IPS DF 6.9 (cell line): Measurements from ENCODE around the gene GRID2IP.
"Not testable (repeated sequence)": the region's sequence is repeated elsewhere in the genome, so short reads cannot be mapped to it uniquely, and the experiment has no call there.

Source experiments
- DNase-seq: peaks from one replicate; pipeline ENCODE4 v3.0.0-alpha.2; 2013; ENCODE audit warnings: low read depth, low spot score
- H3K27ac ChIP-seq: one replicate; pipeline ENCODE4 v1.5.1; 2013; ENCODE audit warnings: low read length, control low read depth
- H3K27me3 ChIP-seq: 2 replicates; pipeline ENCODE4 v1.6.1; 2013; ENCODE audit warnings: mild to moderate bottlenecking, low read length; ENCODE audit not compliant: control insufficient read depth, insufficient read depth
- H3K36me3 ChIP-seq: 2 replicates; pipeline ENCODE4 v1.6.1; 2013; ENCODE audit warnings: low read length; ENCODE audit not compliant: control insufficient read depth, insufficient read depth
- H3K4me1 ChIP-seq: 2 replicates; pipeline ENCODE4 v1.6.1; 2013; ENCODE audit warnings: low read length; ENCODE audit not compliant: control insufficient read depth, insufficient read depth
- H3K4me3 ChIP-seq: 2 replicates; pipeline ENCODE4 v1.5.1; 2013; ENCODE audit warnings: mild to moderate bottlenecking, low read length
- H3K9me3 ChIP-seq: 2 replicates; pipeline ENCODE4 v1.6.1; 2013; ENCODE audit warnings: low read length, inconsistent platforms; ENCODE audit not compliant: control insufficient read depth, insufficient read depth
- WGBS: extraction: QIAGEN DNeasy Blood & Tissue Kit; methylation state at CpG from one replicate; pipeline ENCODE4 v1.1.7; 2013; ENCODE audit warnings: mixed read lengths, missing lambda C conversion rate; ENCODE audit not compliant: insufficient read length, insufficient coverage; 5-methylcytosine and 5-hydroxymethylcytosine counted together

GRID2IP gene

DNA sequence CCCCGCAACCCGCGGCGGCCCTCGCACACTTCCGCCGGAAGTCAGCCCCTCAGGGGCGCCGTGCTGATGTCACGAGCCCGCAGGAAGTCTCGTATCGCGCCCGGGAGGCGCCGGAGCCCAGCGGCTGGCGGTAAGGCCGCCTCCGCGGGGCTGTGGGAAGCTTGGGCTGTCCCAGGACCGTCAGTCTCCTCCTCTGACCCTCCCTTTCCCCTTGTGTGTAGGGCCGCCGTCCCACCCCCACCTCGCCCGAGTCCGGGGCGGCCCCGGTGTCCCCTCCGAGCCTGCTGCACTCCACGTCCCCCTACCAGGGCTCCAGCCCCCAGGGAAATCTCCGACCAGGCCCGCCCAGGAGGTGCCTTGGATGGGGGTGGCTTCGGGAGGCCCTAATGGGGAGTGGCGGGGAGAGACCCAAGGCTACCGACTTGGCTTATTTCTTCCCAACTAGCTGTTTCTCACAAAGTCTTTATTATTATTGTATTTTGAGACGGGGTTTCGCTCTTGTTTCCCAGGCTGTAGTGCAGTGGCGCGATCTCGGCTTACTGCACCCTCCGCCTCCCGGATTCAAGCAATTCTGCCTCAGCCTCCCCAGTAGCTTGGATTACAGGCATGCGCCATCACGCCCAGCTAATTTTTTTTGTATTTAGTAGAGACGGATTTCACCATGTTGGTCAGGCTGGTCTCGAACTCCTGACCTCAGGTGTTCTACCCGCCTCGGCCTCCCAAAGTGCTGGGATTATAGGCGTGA is 26.3 kb upstream of the GRID2IP start, which contains the start of gene ZDHHC4:
ZDHHC4 (plus strand) TSS at position 86 of the 745 bp plus-strand sequence. CDS start 3,108 bp downstream, outside the sequence.
- DNase-seq: no peak
- no peaks in the 10 kb centered on the region for H3K4me1 ChIP-seq
- H3K27me3 ChIP-seq: no peaks in the 10 kb centered on the region
- peaks cover 11% of the 10 kb centered on the region; the same call in 1 of the 2 replicates for H3K36me3 ChIP-seq
- no CpG with 5 or more reads among the region's 51 CpGs for WGBS
- no peak within 1 kb of the TSS for H3K27ac ChIP-seq
- H3K4me3 ChIP-seq: peak within 1 kb of the TSS; percentile 64; the same call in 1 of the 2 replicates
- no peaks in the 10 kb centered on the region for H3K9me3 ChIP-seq

DNA sequence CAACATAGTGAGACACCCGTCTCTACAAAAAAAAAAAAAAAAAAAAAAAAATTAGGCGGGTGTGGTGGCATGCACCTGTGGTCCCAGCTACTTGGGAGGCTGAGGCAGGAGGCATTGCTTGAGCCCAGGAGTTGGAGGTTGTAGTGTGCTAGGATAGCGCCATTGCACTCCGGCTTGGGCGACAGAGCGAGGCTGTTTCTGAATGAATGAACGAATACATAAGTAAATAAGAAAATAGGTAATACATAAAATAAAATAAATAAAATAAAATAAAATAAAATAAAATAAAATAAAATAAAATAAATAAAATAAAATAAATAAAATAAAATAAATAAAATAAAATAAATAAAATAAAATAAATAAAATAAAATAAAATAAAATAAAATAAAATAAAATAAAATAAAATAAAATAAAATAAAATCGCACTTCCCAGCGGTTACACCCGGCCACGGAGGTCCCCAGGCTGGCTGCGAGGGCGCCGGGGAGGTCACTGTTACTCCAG is 25.7 kb upstream of the GRID2IP start:
- not testable (repeated sequence) for H3K27ac ChIP-seq, H3K4me1 ChIP-seq

DNA sequence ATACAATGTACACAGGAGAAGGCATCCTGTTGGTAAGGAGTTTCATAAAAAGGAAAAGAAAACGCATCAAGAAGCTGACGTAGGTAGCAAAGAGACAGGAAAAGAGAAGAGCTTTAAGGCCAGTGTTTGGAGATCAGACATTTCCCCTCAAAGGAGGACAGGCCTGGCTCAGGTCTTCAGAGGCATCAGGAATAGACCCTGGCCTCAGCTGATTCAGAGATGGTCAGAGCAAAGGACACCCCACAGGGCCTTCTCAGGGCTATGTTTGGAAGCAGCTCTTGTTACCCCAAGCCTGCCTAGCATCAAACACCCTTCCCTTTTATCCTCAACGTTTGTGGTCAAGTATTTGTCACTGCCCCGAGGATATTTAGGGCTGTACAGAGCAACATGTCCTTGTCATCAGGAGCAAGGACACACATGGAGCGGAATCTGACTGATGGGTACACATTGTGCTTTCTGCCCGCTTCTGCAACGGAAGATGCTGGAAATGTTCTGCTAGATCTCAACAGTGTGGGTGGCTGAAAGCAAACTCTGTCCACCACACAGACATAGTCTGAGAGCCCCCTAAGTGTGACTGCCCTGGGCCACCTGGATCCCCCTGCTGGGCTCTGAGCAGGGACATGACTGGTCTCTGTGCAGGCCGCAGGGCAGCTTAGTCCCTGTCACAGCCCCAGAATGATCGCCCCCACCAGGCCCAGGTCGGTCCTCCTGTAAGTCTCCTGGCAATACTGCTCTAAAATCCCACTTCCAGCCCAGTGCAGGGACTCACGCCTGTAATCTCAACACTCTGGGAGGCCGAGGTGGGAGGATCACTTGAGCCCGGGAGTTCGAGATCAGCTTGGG is 25.0 kb upstream of the GRID2IP start:
- H3K36me3 ChIP-seq: peaks cover 6% of the 10 kb centered on the region; the same call in 1 of the 2 replicates
- H3K4me1 ChIP-seq: no peaks in the 10 kb centered on the region
- H3K27ac ChIP-seq: no peak overlapping the region
- H3K9me3 ChIP-seq: no peaks in the 10 kb centered on the region
- WGBS: no CpG with 5 or more reads among the region's 14 CpGs
- H3K4me3 ChIP-seq: no peak overlapping the region
- DNase-seq: no peak
- H3K27me3 ChIP-seq: no peaks in the 10 kb centered on the region

More for the DNA sequence above, 25.7 kb upstream of the GRID2IP start:
- H3K36me3 ChIP-seq, H3K9me3 ChIP-seq, DNase-seq, H3K27me3 ChIP-seq: not testable (repeated sequence)
- no CpG with 5 or more reads among the region's 14 CpGs for WGBS
- peak overlapping the region; percentile 64; the same call in 1 of the 2 replicates for H3K4me3 ChIP-seq

DNA sequence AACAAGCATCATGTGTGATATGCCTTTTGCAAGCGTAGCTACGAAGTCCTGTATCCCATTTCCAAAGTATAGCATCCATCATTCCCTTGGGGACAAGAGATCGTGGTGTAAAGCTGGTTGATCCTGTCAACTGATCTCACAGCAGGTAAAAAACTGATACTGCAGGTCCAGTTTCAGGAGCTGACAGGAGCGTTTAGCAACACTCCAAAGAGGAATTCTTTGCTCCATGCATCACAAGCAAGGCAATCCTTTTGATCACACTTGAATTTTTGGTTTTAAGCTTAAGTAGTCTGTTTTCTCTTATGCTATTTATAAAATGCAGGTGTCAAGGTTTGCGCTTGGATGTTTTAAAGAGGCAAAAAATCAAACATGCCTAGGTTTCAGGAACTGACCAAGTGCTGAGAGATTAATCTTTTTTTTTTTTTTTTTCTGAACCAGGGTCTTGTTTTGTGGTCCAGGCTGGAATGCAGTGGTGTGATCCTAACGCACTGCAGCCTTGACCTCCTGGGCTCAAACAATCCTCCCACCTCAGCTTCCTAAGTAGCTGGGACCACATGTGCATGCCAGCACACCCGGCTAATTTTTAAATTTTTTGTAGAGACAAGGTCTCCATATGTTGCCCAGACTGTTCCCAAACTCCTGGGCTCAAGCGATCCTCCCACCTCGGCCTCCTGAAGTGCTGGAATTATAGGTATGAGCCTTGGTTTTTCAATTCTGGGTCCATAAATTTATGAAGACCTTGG is 24.2 kb upstream of the GRID2IP start:
- H3K4me3 ChIP-seq: no peak overlapping the region
- DNase-seq: no peak
- H3K27me3 ChIP-seq: no peaks in the 10 kb centered on the region
- no CpG with 5 or more reads among the region's 9 CpGs for WGBS
- no peaks in the 10 kb centered on the region for H3K9me3 ChIP-seq
- H3K4me1 ChIP-seq: no peaks in the 10 kb centered on the region
- no peak overlapping the region for H3K27ac ChIP-seq
- H3K36me3 ChIP-seq: 0 out of 2 replicates have a peak, but pooled peaks cover 2% of the 10 kb centered on the region

DNA sequence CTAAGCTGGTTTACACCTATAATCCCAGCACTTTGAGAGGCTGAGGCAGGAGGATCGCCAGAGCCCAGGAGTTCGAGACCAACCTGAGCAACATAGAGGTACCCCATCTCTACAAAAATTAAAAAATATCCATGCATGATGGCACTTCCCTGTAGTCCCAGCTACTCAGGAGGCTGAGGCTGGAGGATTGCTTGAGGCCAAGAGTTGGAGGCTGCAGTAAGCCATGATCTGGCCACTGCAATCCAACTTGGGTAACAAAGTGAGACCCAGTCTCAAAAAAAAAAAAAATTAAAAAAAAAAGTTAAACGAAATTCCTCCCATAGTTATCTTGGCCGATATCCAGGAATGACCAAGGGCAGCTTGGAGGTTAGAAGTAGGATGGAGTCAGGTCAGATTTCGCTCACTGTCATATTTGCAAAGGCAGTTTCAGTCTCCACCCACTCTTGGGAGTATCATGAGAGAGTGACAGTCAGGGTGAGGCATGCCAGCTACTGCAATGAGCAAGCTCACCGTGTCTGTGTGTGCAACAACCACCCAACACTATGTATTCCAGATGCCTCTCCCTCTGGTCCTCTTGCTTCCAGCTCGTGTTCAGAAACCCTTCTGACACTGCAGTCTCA is 20.0 kb upstream of the GRID2IP start:
- Histone ChIP-seq H3K36me3 (no peaks in the 10 kb centered on the region), H3K4me1 (no peaks in the 10 kb centered on the region), H3K27ac (no peak overlapping the region), H3K9me3 (no peaks in the 10 kb centered on the region), H3K27me3 (no peaks in the 10 kb centered on the region), H3K4me3 (no peak overlapping the region)
- DNase-seq: no peak
- no CpG with 5 or more reads among the region's 7 CpGs for WGBS

DNA sequence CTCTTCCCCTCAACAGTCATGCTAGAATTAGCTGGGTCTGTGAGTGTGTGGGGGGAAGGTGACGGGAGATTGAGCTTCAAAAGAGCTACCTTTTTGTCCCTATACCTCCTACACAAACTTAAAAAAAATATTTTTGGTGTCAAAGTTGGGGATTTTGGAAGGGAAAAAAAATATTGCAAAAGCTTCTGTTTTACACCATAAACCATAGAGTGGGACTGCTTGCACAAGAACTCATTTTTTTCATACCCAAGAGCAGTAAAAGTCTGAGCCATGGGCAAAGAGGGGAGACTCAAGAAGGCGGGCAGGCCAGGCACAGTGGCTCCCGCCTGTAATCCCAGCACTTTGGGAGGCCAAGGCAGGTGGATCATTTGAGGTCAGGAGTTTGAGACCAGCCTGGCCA is 16.6 kb upstream of the GRID2IP start:
- Histone ChIP-seq H3K4me1 (no peaks in the 10 kb centered on the region), H3K27me3 (no peaks in the 10 kb centered on the region), H3K36me3 (no peaks in the 10 kb centered on the region), H3K27ac (no peak overlapping the region), H3K4me3 (no peak overlapping the region), H3K9me3 (no peaks in the 10 kb centered on the region)
- no CpG with 5 or more reads among the region's 3 CpGs for WGBS
- no peak for DNase-seq

DNA sequence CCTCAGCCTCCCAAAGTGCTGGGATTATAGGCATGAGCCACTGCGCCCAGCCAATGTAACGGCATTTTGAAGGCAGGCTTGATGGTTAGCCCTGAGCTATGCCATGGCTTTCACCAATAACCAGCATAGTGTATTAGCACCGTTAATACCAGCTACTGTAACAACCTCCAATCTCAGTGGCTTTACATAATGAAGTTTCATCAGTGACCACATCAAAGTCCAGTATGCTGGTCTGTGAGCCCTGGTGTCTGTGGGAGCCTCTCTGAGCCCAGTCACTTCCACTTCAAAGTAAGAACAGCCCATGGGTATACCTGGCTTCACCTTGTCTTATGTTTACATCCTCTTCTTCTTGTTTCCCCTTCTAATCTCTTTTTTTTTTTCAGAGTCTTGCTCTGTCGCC is 14.4 kb upstream of the GRID2IP start:
- H3K4me3 ChIP-seq: no peak overlapping the region
- WGBS: no CpG with 5 or more reads among the region's 4 CpGs
- no peak for DNase-seq
- no peaks in the 10 kb centered on the region for H3K9me3 ChIP-seq
- H3K36me3 ChIP-seq: no peaks in the 10 kb centered on the region
- H3K27ac ChIP-seq: no peak overlapping the region
- H3K27me3 ChIP-seq: no peaks in the 10 kb centered on the region
- no peaks in the 10 kb centered on the region for H3K4me1 ChIP-seq

DNA sequence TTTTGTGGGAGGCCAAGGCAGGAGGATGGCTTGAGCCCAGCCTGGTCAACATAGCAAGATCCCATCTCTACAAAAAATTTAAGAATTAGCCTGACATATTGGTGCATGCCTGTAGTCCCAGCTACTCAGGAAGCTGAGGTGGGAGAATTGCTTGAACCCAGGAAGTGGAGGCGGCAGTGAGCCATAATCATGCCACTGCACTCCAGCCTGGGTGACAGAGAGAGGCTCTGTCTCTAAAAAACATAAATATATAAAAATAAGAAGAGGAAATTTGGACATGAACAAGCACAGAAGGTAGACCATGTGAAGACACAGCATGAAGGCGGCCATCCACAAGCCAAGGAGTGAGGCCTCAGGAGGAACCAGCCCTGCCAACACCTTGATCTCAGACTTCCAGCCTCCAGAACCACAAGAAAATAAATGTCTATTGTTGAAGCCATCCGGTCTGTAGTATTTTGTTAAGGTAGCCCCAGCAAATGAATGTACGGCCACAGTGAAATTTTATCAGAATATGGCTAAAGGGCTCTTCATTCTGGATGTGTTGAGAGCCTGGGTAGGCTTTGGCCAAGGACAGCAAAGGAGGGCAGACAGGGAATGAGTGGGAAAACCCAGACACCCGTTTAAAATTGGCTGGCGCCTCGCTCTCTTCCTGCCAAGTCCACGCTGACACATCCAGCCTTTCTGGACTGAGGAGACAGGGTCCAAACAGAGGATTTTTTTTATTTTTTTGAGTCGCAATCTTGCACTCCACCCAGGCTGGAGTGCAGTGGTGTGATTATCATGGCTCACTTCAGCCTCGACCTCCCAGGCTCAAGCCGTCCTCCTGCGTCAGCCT is 12.9 kb upstream of the GRID2IP start:
- H3K27me3 ChIP-seq: no peaks in the 10 kb centered on the region
- no peaks in the 10 kb centered on the region for H3K9me3 ChIP-seq
- no peak overlapping the region for H3K27ac ChIP-seq
- H3K36me3 ChIP-seq: no peaks in the 10 kb centered on the region
- H3K4me1 ChIP-seq: peaks cover 3% of the 10 kb centered on the region; the same call in 1 of the 2 replicates
- no CpG with 5 or more reads among the region's 12 CpGs for WGBS
- no peak for DNase-seq
- no peak overlapping the region for H3K4me3 ChIP-seq

DNA sequence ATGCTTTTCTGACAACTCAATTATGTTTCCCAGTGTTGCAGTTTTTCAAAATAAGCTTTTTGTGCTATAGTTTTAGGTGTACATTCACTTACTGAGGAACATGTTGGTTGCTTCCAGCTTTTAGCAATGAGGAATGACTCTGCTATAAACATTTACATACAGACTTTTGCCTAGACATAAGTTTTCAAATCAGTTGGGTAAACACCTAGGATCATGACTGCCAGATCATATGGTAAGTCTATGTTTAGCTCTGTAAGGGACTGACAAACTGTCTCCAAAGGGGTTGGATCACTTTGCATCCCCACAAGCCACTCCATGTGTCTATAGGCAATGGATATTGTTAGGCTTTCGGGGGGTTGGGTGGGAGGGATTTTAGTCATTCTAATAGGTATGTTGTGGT is 10.8 kb upstream of the GRID2IP start:
- H3K4me1 ChIP-seq: peaks cover 3% of the 10 kb centered on the region; the same call in 1 of the 2 replicates
- DNase-seq: no peak
- H3K9me3 ChIP-seq: no peaks in the 10 kb centered on the region
- H3K4me3 ChIP-seq: no peak overlapping the region
- no peak overlapping the region for H3K27ac ChIP-seq
- no peaks in the 10 kb centered on the region for H3K27me3 ChIP-seq
- no peaks in the 10 kb centered on the region for H3K36me3 ChIP-seq
- no CpG with 5 or more reads among the region's 1 CpG for WGBS
